GM12875 (cell line): ENCODE results near the gene MYOG.

Experiments used
- H3K4me3 ChIP-seq: one replicate; pipeline ENCODE4 v1.5.1; 2011; ENCODE audit warnings: low read depth, low read length, control low read depth
- TF ChIP-seq, protein P1 (sequence below): IDR thresholded peaks from 2 replicates; pipeline ENCODE4 v1.5.1; 2011; ENCODE audit warnings: low read depth, mild to moderate bottlenecking, control low read depth, inconsistent platforms, low read length, moderate library complexity, borderline replicate concordance; ENCODE audit not compliant: insufficient read depth

MYOG gene

DNA sequence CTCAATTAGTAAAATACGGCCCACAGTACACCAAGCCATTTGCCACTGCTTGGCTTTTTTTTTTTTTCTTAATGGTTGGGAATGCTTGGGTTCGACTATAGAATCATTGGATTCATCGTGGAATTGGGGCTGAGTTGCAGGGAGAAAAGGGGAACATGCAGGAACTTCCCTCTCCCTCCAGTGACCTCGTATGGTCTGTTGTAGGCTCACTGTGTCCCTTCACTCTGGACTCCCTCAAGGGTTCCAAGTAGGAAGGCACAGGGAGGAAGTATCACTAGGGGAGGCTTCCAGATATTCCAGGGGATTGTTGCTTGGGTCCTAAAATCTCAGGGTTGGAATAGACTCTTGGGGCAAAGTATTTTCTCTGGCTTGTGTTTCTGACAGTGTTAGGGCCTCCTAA, 35.0 kb downstream of the MYOG start:
- TF ChIP-seq, protein P1, sequence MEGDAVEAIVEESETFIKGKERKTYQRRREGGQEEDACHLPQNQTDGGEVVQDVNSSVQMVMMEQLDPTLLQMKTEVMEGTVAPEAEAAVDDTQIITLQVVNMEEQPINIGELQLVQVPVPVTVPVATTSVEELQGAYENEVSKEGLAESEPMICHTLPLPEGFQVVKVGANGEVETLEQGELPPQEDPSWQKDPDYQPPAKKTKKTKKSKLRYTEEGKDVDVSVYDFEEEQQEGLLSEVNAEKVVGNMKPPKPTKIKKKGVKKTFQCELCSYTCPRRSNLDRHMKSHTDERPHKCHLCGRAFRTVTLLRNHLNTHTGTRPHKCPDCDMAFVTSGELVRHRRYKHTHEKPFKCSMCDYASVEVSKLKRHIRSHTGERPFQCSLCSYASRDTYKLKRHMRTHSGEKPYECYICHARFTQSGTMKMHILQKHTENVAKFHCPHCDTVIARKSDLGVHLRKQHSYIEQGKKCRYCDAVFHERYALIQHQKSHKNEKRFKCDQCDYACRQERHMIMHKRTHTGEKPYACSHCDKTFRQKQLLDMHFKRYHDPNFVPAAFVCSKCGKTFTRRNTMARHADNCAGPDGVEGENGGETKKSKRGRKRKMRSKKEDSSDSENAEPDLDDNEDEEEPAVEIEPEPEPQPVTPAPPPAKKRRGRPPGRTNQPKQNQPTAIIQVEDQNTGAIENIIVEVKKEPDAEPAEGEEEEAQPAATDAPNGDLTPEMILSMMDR: no peak
- no peak overlapping the region for H3K4me3 ChIP-seq

DNA sequence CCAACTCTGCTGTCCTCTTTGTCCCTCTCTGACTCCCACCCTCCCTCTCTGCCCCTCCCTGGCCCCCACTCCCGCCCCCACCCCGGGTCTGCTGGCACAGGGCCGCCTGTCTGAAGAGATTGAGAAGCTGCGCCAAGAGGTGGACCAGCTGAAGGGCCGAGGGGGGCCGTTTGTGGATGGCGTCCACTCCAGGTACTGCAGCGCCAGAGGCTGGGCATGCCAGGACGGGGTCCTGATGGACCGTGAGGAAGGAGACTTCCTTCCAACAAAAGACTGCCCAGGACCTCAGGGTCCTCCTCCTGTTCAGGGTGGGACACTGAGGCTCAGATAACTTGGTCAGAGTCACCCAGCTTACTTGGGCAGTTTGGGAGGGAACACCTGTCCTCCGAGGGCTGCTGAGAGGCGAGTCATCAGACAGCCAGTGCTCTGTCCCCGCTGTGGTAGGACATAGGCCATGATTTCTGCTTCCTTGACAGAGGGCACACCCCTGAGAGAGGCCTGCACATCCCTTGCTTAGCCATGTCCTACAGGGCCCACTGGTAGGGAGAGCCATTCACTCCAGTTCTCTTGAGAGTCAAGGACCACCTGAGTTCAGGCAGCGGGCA, 36.1 kb downstream of the MYOG start:
- TF ChIP-seq, protein P1: no peak
- no peak overlapping the region for H3K4me3 ChIP-seq

DNA sequence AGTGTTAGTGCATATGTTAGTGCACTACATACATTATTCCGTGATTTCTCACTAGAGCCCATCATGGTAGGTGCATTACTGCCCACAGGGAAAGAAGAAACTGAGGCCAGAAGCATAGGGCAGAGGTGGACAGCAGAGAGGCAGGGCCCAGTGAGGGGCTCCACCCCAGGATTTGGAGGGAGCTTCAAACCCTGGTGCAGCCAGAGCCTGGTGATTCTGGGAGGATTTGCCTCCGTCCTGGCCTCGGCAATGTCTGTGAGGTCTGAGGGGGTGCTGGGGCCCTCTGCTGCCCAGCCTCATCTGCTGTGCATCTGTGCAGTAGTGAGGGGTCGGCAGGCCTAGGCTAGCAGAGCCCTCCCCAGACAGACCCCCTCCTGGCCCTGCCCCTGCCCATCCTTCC, 36.7 kb downstream of the MYOG start:
- TF ChIP-seq, protein P1: no peak
- no peak overlapping the region for H3K4me3 ChIP-seq

DNA sequence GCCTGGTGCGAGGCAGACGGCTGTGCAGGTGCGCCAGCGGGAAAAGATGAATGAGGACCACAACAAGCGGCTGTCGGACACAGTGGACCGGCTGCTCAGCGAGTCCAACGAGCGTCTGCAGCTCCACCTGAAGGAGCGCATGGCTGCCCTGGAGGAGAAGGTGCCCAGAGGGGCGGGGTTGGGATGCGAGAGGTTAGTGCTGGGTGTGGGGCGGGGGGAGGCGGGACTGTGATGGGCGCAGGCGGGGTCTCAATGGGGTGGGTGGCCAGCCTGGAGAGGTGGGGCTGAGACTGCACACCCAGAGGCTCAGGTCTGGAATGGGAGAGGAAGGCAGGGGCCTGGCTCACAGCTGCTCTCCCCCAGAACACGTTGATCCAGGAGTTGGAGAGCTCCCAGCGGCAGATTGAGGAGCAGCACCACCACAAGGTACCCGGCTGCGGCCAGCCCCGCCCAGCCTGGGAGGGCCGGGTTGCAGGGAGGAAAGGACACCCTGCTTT, 37.2 kb downstream of the MYOG start:
- TF ChIP-seq, protein P1: no peak
- H3K4me3 ChIP-seq: no peak overlapping the region

DNA sequence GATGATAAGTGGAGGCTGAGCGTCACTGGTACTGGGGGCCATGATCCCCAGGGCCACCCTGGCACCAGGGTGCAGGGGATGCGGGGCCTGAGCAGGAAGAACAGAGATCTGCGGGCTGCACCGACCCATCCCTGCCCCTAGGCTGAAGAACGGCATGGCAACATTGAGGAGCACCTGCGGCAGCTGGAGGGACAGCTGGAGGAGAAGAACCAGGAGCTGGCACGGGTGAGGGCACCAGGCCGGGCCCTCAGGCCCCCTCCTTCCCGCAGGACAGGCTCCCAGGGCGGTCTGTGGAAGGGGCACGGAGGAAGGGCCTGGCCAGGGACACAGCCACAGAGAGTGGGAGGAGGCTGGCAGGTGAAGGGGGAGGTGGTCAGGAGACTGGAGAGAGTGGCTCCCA, 37.7 kb downstream of the MYOG start:
- TF ChIP-seq, protein P1: no peak
- H3K4me3 ChIP-seq: no peak overlapping the region

DNA sequence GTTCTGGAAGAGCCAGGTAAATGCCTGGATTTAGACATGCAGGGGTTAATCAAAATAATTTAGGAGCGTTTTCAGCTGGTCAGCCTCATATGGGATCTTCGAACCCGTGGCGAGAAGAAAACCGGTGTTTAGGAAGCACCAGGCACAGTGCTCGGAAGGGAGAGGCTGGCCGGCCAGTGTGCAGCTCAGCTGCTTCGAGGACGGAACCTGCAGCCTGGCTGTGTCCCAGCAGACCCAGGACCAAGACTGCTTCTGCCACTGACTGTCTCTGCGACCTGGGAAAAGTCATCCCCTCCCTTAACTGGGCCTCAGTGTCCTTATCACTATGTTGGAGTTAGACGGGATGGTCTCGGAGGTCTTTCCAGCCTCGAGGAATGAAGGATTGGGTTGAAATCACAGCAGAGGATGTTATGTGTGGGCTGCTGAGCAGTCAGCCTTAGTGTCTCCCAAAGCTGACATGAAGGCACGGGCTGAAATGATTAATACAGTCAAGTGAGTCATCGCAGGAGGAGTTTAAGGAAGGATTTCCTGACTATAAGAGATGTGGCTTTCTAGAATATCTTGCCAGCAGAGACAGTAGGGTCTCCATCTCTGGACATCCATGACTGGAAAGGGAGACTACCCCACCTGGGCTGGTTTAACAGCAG, 38.7 kb downstream of the MYOG start:
- TF ChIP-seq, protein P1: no peak
- H3K4me3 ChIP-seq: no peak overlapping the region

DNA sequence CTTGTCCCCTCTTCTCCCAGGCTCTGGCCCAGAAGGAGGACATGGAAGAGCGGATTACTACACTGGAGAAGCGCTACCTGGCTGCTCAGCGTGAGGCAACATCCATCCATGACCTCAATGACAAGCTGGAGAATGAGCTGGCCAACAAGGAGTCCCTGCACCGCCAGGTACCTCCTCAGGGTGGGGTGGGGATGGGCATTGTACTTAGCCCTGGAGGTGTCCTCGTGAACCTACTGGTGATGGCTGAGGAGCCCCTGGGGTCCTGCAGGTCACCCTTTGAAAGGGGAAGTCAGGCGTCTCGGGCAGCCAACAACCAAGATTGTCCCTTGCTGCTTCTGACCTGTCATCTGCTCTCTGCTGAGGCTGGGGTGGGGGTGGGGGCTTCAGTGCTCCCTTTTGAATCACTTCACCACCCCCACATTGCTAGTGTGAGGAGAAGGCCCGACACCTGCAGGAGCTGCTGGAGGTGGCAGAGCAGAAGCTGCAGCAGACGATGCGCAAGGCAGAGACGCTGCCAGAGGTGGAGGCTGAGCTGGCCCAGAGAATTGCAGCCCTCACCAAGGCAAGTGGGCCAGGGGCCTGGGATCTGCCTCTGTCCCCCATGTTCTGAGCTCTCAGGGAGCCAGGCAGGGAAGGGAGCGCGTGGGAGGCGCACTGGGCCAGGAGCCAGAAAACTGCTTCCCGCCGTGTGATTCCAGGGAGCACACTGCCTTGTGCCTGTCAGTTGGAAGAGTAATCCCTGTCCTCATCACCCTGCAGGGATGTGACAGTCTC, 39.8 kb downstream of the MYOG start:
- TF ChIP-seq, protein P1: no peak
- no peak overlapping the region for H3K4me3 ChIP-seq
